NCI-H460 (cell line): ENCODE data around the gene HBZ. TPM values are rescaled to one million over a fixed set of nuclear protein-coding genes. Genes with fewer than 3 reads are reported as not detected.
A peak's percentile ranks its signal among the peaks of the same experiment; 100 is the strongest.
"Not testable (repeated sequence)": the region's sequence is repeated elsewhere in the genome, so short reads cannot be mapped to it uniquely, and the experiment has no call there.

Experiments
- DNase-seq: peaks from one replicate; pipeline ENCODE4 v3.0.0-alpha.2; 2016; ENCODE audit warnings: low read depth; ENCODE audit errors: extremely low read depth
- total RNA-seq: library from RNA; depleted of rRNA; stranded (reverse); fragments of >200 nt; shearing (Covaris generic); gene quantifications from 2 replicates; pipeline ENCODE4 v1.2.3, GENCODE V29; 2014

Gene HBZ
- total RNA-seq, 1 experiment from 2014 or later: not detected

- DNase-seq: no peak
Observed at GRCh38 chr16:132120-132519, 20.3 kb upstream of the HBZ start.

GRCh38 chr16:133716-134115 lies 18.7 kb upstream of the HBZ start:
- DNase-seq: no peak

- no peak for DNase-seq
Observed at GRCh38 chr16:138049-138417, 14.4 kb upstream of the HBZ start.

GRCh38 chr16:140175-140857 lies 12.1 kb upstream of the HBZ start:
- no peak for DNase-seq

- DNase-seq: no peak
Observed at GRCh38 chr16:142405-142967, 10.0 kb upstream of the HBZ start.

- DNase-seq: no peak
Observed at GRCh38 chr16:143047-143446, 9.4 kb upstream of the HBZ start.

- DNase-seq: no peak
Observed at GRCh38 chr16:143456-143855, 9.0 kb upstream of the HBZ start.

GRCh38 chr16:144797-145252 lies 7.6 kb upstream of the HBZ start:
- no peak for DNase-seq

- DNase-seq: no peak
Observed at GRCh38 chr16:146646-147045, 5.8 kb upstream of the HBZ start.

- DNase-seq: no peak
Observed at GRCh38 chr16:149024-149660, 3.3 kb upstream of the HBZ start.

- DNase-seq: not testable (repeated sequence)
Observed at GRCh38 chr16:153129-153521, 681 bp downstream of the HBZ start.

GRCh38 chr16:153550-154216 lies 1.2 kb downstream of the HBZ start:
- not testable (repeated sequence) for DNase-seq

- DNase-seq: peak; percentile 20
Observed at GRCh38 chr16:154217-155030, 2.0 kb downstream of the HBZ start.

GRCh38 chr16:155031-155398 lies 2.6 kb downstream of the HBZ start:
- DNase-seq: no peak

GRCh38 chr16:159136-159849 lies 6.8 kb downstream of the HBZ start:
- DNase-seq: no peak

- not testable (repeated sequence) for DNase-seq
Observed at GRCh38 chr16:160242-160641, 7.8 kb downstream of the HBZ start.

- DNase-seq: no peak
Observed at GRCh38 chr16:160691-161190, 8.3 kb downstream of the HBZ start.

GRCh38 chr16:162271-162991 lies 10.0 kb downstream of the HBZ start:
- no peak for DNase-seq

- DNase-seq: not testable (repeated sequence)
Observed at GRCh38 chr16:163139-163538, 10.7 kb downstream of the HBZ start.
